ENCODE data around the gene DCHS2. TPM values are rescaled to one million over a fixed set of nuclear protein-coding genes. Genes with fewer than 3 reads are reported as not detected.

DCHS2 gene
- total and polyA plus RNA-seq, 2 of the 8 experiments (the other 6 are each of a cell fraction or from before 2014, with no cell fraction given): 0.54 to 2.6 TPM

DNA sequence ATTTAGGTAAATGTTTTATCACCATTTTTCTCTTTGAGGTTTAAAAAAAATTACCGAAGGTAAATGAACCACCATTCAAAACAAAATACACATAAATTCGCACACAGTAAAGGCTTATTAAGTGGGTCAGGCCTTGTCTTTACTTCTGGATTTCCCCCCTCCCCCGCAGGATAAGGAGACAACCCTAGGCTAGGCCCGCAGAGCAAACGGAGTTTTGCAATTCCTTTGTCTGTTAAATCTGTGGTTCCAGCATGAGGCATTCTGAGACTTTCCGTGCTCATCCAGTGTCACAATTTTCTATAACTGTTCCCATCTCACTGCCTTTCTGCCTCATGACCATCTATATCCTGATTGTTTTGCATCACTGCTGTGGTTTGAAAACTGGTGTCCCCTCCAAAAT lies 307.4 kb downstream of the DCHS2 start:
- H4K20me1 ChIP-seq (replicated peaks in 1 of 2; ENCODE audit: control insufficient read depth in 1 of 2, insufficient read depth in 2 of 2, low read length in 2 of 2): no peaks in the 10 kb centered on the region
- ChIA-PET POLR2A (ENCODE audit: partially characterized antibody) (no interaction called here), CTCF (ENCODE audit: partially characterized antibody) (no interaction called here)
- peak overlapping the region; percentile 94 for H2AFZ ChIP-seq (ENCODE audit: low read length)
- no peak overlapping the region for H2BK12ac ChIP-seq (ENCODE audit: low read depth, low read length)
- peaks cover 0 to 6% (median 4%) of the 10 kb centered on the region in 4 experiments; a peak in 6 of 7 replicates for H3K4me1 ChIP-seq (replicated peaks in 1 of 4; ENCODE audit: control insufficient read depth in 3 of 4, insufficient read depth in 4 of 4, low read length in 3 of 4)
- H3K18ac ChIP-seq (ENCODE audit: extremely low read depth, low read length): no peak overlapping the region; the same call in 1 of the 2 replicates
- H3K79me1 ChIP-seq (ENCODE audit: low read depth, low read length): no peaks in the 10 kb centered on the region
- H4K8ac ChIP-seq (ENCODE audit: extremely low read depth, insufficient read depth, low read length): no peak overlapping the region
- H3K27ac ChIP-seq (ENCODE audit: low read depth, low read length): no peak overlapping the region
- no peak overlapping the region for H3K14ac ChIP-seq (ENCODE audit: insufficient read length)
- H3K56ac ChIP-seq (replicated peaks; ENCODE audit: insufficient read length, low read depth, low read length): no peak overlapping the region
- no peak overlapping the region for H4K5ac ChIP-seq (ENCODE audit: insufficient read length, low read depth, low read length)
- TF ChIP-seq TAF1 (IDR thresholded peaks at IDR 0.05; ENCODE audit: low read depth, low read length) (no peak), CEBPB (IDR thresholded peaks at IDR 0.05; ENCODE audit: low read depth, low read length) (peak; percentile 55; the same call in 1 of the 2 replicates)
- no peaks in the 10 kb centered on the region for H3K9me3 ChIP-seq (ENCODE audit: insufficient read depth in 2 of 2, low read depth in 1 of 2, low read length in 1 of 2)
- no peak overlapping the region for H4K91ac ChIP-seq (replicated peaks; ENCODE audit: insufficient read length, low read length)
- H3K79me2 ChIP-seq (ENCODE audit: control insufficient read depth in 1 of 2, insufficient read depth in 2 of 2, low read length in 2 of 2): no peaks in the 10 kb centered on the region
- H3K23me2 ChIP-seq (ENCODE audit: low read depth, low read length): no peaks in the 10 kb centered on the region
- no peak overlapping the region for H3K23ac ChIP-seq (ENCODE audit: insufficient read length)
- no peak overlapping the region for H2BK15ac ChIP-seq (ENCODE audit: low read length)
- no peak overlapping the region for H2BK120ac ChIP-seq (replicated peaks; ENCODE audit: low read depth, low read length)
- 52% methylated on average over 6 of the region's 6 CpGs; no CpG with 5 or more reads in 1 of the 2 experiments for WGBS, 2 experiments (ENCODE audit: extremely low coverage in 1 of 2, insufficient coverage in 1 of 2, insufficient read length in 1 of 2, insufficient replicate concordance in 2 of 2, low coverage in 1 of 2, low lambda C conversion rate in 2 of 2, missing lambda C conversion rate in 1 of 2)
- H3K4me2 ChIP-seq (ENCODE audit: insufficient read depth in 1 of 2, low read depth in 2 of 2, low read length in 2 of 2): peak overlapping the region in 1 of 2 experiments; percentile 16; a peak in 1 of 4 replicates
- no peak overlapping the region for H3K4me3 ChIP-seq (ENCODE audit: extremely low read depth in 1 of 4, insufficient read depth in 2 of 4, low read depth in 3 of 4, low read length in 4 of 4)
- H3K36me3 ChIP-seq (ENCODE audit: control insufficient read depth in 2 of 4, insufficient read depth in 4 of 4, low read length in 3 of 4): no peaks in the 10 kb centered on the region
- no peaks in the 10 kb centered on the region for H3K27me3 ChIP-seq (replicated peaks in 1 of 4; ENCODE audit: control insufficient read depth in 3 of 4, extremely low read depth in 1 of 4, insufficient read depth in 3 of 4, low read length in 3 of 4)
- no peak overlapping the region for H3K4ac ChIP-seq (replicated peaks; ENCODE audit: insufficient read length, low read depth, low read length)
- H3K9ac ChIP-seq (replicated peaks in 1 of 4; ENCODE audit: extremely low read depth in 1 of 4, low read depth in 3 of 4, low read length in 3 of 4): no peak overlapping the region
- DNase-seq (ENCODE audit: low read depth in 1 of 2, low spot score in 2 of 2) (no peak), FAIRE-seq (no peak)
- H2BK20ac ChIP-seq (ENCODE audit: low read length): no peak overlapping the region
- H2AK5ac ChIP-seq (ENCODE audit: low read depth, low read length): no peak overlapping the region
- no peak overlapping the region for H2BK5ac ChIP-seq (ENCODE audit: low read depth, low read length)

Measured in H1 (cell line).